Fibroblast of lung (primary cell): ENCODE data around the gene TWIST2.

Experiments
- EZH2 ChIP-seq: IDR thresholded peaks from 2 replicates; pipeline ENCODE4 v1.5.1; 2012; ENCODE audit warnings: low read length, control low read depth, mild to moderate bottlenecking; ENCODE audit errors: missing control alignments
- TF ChIP-seq, protein P1 (sequence below), 2 donors: IDR thresholded peaks in 1 of 2; conservative IDR thresholded peaks in 1 of 2; 1 replicate in 1 of 2; 2 replicates in 1 of 2; pipeline ENCODE4 v1.5.1; 2011 to 2012; ENCODE audit warnings: low read length in 2 of 2, control low read depth in 1 of 2, inconsistent platforms in 1 of 2, low read depth in 1 of 2, mild to moderate bottlenecking in 1 of 2

DNA sequence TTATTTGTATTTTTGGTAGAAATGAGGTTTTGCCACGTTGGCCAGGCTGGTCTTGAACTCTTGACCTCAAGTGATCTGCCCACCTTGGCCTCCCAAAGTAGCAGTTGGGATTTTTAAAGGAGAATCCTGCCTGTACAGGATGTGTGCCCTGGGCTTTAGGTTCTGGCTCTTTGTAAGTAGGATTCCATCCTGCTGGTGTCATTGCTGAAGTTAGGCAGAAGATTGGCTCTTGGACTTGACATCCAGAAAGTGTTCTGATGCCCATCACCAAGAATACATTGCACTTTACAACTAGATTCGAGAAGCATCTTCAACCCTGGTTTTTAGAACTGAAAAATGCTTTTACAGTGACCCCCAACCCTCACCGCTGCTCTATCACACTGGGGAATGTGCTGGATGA, 4.4 kb upstream of the TWIST2 start:
- TF ChIP-seq, protein P1, sequence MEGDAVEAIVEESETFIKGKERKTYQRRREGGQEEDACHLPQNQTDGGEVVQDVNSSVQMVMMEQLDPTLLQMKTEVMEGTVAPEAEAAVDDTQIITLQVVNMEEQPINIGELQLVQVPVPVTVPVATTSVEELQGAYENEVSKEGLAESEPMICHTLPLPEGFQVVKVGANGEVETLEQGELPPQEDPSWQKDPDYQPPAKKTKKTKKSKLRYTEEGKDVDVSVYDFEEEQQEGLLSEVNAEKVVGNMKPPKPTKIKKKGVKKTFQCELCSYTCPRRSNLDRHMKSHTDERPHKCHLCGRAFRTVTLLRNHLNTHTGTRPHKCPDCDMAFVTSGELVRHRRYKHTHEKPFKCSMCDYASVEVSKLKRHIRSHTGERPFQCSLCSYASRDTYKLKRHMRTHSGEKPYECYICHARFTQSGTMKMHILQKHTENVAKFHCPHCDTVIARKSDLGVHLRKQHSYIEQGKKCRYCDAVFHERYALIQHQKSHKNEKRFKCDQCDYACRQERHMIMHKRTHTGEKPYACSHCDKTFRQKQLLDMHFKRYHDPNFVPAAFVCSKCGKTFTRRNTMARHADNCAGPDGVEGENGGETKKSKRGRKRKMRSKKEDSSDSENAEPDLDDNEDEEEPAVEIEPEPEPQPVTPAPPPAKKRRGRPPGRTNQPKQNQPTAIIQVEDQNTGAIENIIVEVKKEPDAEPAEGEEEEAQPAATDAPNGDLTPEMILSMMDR (conservative IDR thresholded peaks at IDR 0.05 in 1 of 2, IDR thresholded peaks at IDR 0.05 in 1 of 2; ENCODE audit: low read depth in 1 of 2, low read length in 2 of 2): no peak
- no peak for TF ChIP-seq EZH2
